ENCODE results near the gene RPL10. TPM values are rescaled to one million over a fixed set of nuclear protein-coding genes. Genes with fewer than 3 reads are reported as not detected.

The RPL10 gene
- total RNA-seq, 1 experiment from 2014 or later = 3,401 TPM

GRCh38 chrX:154359362-154360154 lies 38.6 kb upstream of the RPL10 start:
- BruUV-seq (replicated peaks) = TSS peak; percentile 30
- intact Hi-C loops (cut with micrococcal nuclease) = no loop called here
- H3K79me2 ChIP-seq (ENCODE audit: low read length) = peaks cover 28% of the 10 kb centered on the region
- DNase-seq (no peak), ATAC-seq (no peak)
- no peaks in the 10 kb centered on the region for H3F3A ChIP-seq (ENCODE audit: low read length, unreplicated experiment)
- no peak overlapping the region for H2AFZ ChIP-seq (ENCODE audit: low read length)
- no peak overlapping the region for H3K9ac ChIP-seq (ENCODE audit: low read length)
- H3K27me3 ChIP-seq (ENCODE audit: low read length) = no peaks in the 10 kb centered on the region
- H3K4me1 ChIP-seq (ENCODE audit: insufficient read depth, low read length) = no peaks in the 10 kb centered on the region
- no peaks in the 10 kb centered on the region for H3K9me2 ChIP-seq (replicated peaks; ENCODE audit: low read length)
- no peak for TF ChIP-seq EZH2 (IDR thresholded peaks at IDR 0.05; ENCODE audit: low read length, unreplicated experiment)
- TF ChIP-seq CTCF (conservative IDR thresholded peaks at IDR 0.05; ENCODE audit: low read depth, low read length) = no peak
- no peak for TF ChIP-seq EZH2phosphoT487 (IDR thresholded peaks at IDR 0.05; ENCODE audit: borderline replicate concordance, low read length)
- H3K4me3 ChIP-seq (ENCODE audit: low read length) = no peak overlapping the region
- no peak overlapping the region for H3K27ac ChIP-seq (ENCODE audit: low read length)
- no peak overlapping the region for H3K4me2 ChIP-seq (ENCODE audit: low read length)
- ChIA-PET CTCF (no interaction called here), POLR2A (ENCODE audit: unreplicated experiment) (no interaction called here)
- H3K9me3 ChIP-seq (ENCODE audit: low read length) = no peaks in the 10 kb centered on the region
- peaks cover 80% of the 10 kb centered on the region for H3K36me3 ChIP-seq (ENCODE audit: low read depth, low read length)
- peaks cover 39% of the 10 kb centered on the region for H4K20me1 ChIP-seq (ENCODE audit: low read length)

GRCh38 chrX:154360155-154360713 lies 37.9 kb upstream of the RPL10 start:
- DNase-seq (no peak), ATAC-seq (no peak)
- Histone ChIP-seq H3K79me2 (ENCODE audit: low read length) (peaks cover 35% of the 10 kb centered on the region), H3K27me3 (ENCODE audit: low read length) (no peaks in the 10 kb centered on the region), H3K36me3 (ENCODE audit: low read depth, low read length) (peaks cover 77% of the 10 kb centered on the region), H3K4me3 (ENCODE audit: low read length) (no peak overlapping the region), H3F3A (ENCODE audit: low read length, unreplicated experiment) (no peaks in the 10 kb centered on the region), H2AFZ (ENCODE audit: low read length) (no peak overlapping the region), H3K27ac (ENCODE audit: low read length) (no peak overlapping the region), H3K4me1 (ENCODE audit: insufficient read depth, low read length) (no peaks in the 10 kb centered on the region), H3K9ac (ENCODE audit: low read length) (no peak overlapping the region), H3K9me2 (replicated peaks; ENCODE audit: low read length) (no peaks in the 10 kb centered on the region), H3K9me3 (ENCODE audit: low read length) (no peaks in the 10 kb centered on the region), H4K20me1 (ENCODE audit: low read length) (peaks cover 35% of the 10 kb centered on the region), H3K4me2 (ENCODE audit: low read length) (no peak overlapping the region)
- no peak for TF ChIP-seq EZH2phosphoT487 (IDR thresholded peaks at IDR 0.05; ENCODE audit: borderline replicate concordance, low read length)
- POLR2A ChIA-PET (ENCODE audit: unreplicated experiment) = no interaction called here
- no TSS peak for BruUV-seq (replicated peaks)
- CTCF ChIA-PET = no interaction called here
- intact Hi-C loops (cut with micrococcal nuclease) = no loop called here

GRCh38 chrX:154362085-154362742 lies 36.0 kb upstream of the RPL10 start:
- TF ChIP-seq EZH2 (IDR thresholded peaks at IDR 0.05; ENCODE audit: low read length, unreplicated experiment) = no peak
- TF ChIP-seq EZH2phosphoT487 (IDR thresholded peaks at IDR 0.05; ENCODE audit: borderline replicate concordance, low read length) = no peak
- no peak for TF ChIP-seq CTCF (conservative IDR thresholded peaks at IDR 0.05; ENCODE audit: low read depth, low read length)
- Histone ChIP-seq H3K27ac (ENCODE audit: low read length) (no peak overlapping the region), H3K9me3 (ENCODE audit: low read length) (no peaks in the 10 kb centered on the region), H3K79me2 (ENCODE audit: low read length) (peaks cover 54% of the 10 kb centered on the region), H3K4me2 (ENCODE audit: low read length) (no peak overlapping the region), H3K27me3 (ENCODE audit: low read length) (no peaks in the 10 kb centered on the region), H4K20me1 (ENCODE audit: low read length) (peaks cover 42% of the 10 kb centered on the region), H3K9ac (ENCODE audit: low read length) (no peak overlapping the region), H3K4me3 (ENCODE audit: low read length) (no peak overlapping the region), H3K36me3 (ENCODE audit: low read depth, low read length) (peaks cover 79% of the 10 kb centered on the region), H3K9me2 (replicated peaks; ENCODE audit: low read length) (no peaks in the 10 kb centered on the region), H2AFZ (ENCODE audit: low read length) (no peak overlapping the region), H3F3A (ENCODE audit: low read length, unreplicated experiment) (no peaks in the 10 kb centered on the region), H3K4me1 (ENCODE audit: insufficient read depth, low read length) (no peaks in the 10 kb centered on the region)
- CTCF ChIA-PET = no interaction called here
- POLR2A ChIA-PET (ENCODE audit: unreplicated experiment) = no interaction called here
- BruUV-seq (replicated peaks) = TSS peak; percentile 8
- intact Hi-C loops (cut with micrococcal nuclease) = no loop called here
- DNase-seq (no peak), ATAC-seq (no peak)

Data from PC-3 (cell line).